PC-3 (cell line): ENCODE data around the gene CMKLR1.

Source experiments
- CTCF ChIP-seq: fragments of 300-600 bp; sonication (generic); conservative IDR thresholded peaks from 2 replicates; pipeline ENCODE4 v1.5.1; 2017; ENCODE audit warnings: antibody characterized with exemption, low read depth, mild to moderate bottlenecking, low read length
- EZH2phosphoT487 ChIP-seq: fragments of 300-600 bp; sonication (generic); IDR thresholded peaks from 2 replicates; pipeline ENCODE4 v1.6.1; 2018; ENCODE audit warnings: mild to moderate bottlenecking, antibody characterized with exemption, low read length, borderline replicate concordance

GRCh38 chr12:108311605-108312004, 27.5 kb downstream of the CMKLR1 start:
- no peak for TF ChIP-seq CTCF
- no peak for TF ChIP-seq EZH2phosphoT487
